ENCODE results near the gene FLOT2. TPM values are rescaled to one million over a fixed set of nuclear protein-coding genes. Genes with fewer than 3 reads are reported as not detected.
"Not testable (repeated sequence)": the region's sequence is repeated elsewhere in the genome, so short reads cannot be mapped to it uniquely, and the experiment has no call there.

The FLOT2 gene
- total RNA-seq, 1 experiment from 2014 or later = 126 TPM

DNA sequence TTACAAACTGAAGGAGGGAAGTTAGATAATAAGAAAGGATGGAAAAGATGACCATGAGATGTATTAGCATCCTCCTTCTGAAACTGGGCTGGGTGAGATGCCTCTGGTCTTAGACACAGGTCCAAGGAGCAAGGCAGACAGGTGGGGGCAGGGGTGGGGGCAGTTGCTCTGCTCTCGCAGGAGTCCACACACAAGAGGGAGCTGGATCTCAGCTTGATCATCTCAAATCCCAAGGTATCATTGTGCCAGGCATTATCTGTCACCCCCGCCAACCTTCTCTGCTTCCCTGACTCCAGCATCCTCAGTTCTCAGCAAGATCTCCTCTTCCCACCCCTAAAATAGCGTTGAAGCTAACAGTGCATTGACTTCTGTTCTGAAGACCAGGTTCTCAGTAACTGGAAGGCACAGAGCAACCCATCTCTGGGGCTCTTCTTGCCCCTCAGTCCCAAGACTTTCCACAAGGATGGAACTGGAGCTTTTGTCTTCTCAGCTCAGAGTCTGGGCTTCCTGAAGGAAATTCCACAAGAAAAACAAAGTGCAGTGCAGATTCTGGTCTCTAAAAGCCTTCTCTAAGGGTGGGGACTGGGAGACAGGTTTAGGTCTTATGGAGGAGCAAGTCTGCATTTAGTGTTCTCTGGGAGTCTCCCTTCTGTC lies 1.6 kb downstream of the FLOT2 start:
- BruUV-seq (replicated peaks) = no TSS peak
- H3K27me3 Mint-ChIP-seq (ENCODE audit: insufficient read depth, unreplicated experiment) = no peaks in the 10 kb centered on the region
- ChIA-PET CTCF (interaction anchor here (0.5 to 3.1 kb wide), 9 partner anchors 14 to 228 kb away, joined by 3 to 23 read pairs (median 5); partner anchors contain the start of gene FAM222B), POLR2A (interaction anchor here (0.7 to 5.6 kb wide), 19 partner anchors 8 to 259 kb away, joined by 3 to 64 read pairs (median 5); partner anchors contain the start of genes FAM222B, NEK8, PHF12 and RPL23A)
- peaks cover 40% of the 10 kb centered on the region for H3K36me3 Mint-ChIP-seq (ENCODE audit: insufficient read depth, unreplicated experiment)
- H3K27ac Mint-ChIP-seq (ENCODE audit: low read depth, unreplicated experiment) = peak overlapping the region; percentile 93
- DNase-seq (ENCODE audit: unreplicated experiment) = no peak
- intact Hi-C loops (cut with micrococcal nuclease) = loop anchor here (2.0 kb wide), 1 partner anchor 87 kb away; no protein-coding TSS in a partner anchor
- peaks cover 23% of the 10 kb centered on the region for H3K4me1 Mint-ChIP-seq (ENCODE audit: insufficient read depth, unreplicated experiment)
- peak overlapping the region; percentile 90 for H3K4me3 Mint-ChIP-seq (ENCODE audit: unreplicated experiment)
- TF ChIP-seq, protein P1, sequence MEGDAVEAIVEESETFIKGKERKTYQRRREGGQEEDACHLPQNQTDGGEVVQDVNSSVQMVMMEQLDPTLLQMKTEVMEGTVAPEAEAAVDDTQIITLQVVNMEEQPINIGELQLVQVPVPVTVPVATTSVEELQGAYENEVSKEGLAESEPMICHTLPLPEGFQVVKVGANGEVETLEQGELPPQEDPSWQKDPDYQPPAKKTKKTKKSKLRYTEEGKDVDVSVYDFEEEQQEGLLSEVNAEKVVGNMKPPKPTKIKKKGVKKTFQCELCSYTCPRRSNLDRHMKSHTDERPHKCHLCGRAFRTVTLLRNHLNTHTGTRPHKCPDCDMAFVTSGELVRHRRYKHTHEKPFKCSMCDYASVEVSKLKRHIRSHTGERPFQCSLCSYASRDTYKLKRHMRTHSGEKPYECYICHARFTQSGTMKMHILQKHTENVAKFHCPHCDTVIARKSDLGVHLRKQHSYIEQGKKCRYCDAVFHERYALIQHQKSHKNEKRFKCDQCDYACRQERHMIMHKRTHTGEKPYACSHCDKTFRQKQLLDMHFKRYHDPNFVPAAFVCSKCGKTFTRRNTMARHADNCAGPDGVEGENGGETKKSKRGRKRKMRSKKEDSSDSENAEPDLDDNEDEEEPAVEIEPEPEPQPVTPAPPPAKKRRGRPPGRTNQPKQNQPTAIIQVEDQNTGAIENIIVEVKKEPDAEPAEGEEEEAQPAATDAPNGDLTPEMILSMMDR (IDR thresholded peaks at IDR 0.05; ENCODE audit: unreplicated experiment) = no peak
- no peaks in the 10 kb centered on the region for H3K9me3 Mint-ChIP-seq (ENCODE audit: unreplicated experiment)

DNA sequence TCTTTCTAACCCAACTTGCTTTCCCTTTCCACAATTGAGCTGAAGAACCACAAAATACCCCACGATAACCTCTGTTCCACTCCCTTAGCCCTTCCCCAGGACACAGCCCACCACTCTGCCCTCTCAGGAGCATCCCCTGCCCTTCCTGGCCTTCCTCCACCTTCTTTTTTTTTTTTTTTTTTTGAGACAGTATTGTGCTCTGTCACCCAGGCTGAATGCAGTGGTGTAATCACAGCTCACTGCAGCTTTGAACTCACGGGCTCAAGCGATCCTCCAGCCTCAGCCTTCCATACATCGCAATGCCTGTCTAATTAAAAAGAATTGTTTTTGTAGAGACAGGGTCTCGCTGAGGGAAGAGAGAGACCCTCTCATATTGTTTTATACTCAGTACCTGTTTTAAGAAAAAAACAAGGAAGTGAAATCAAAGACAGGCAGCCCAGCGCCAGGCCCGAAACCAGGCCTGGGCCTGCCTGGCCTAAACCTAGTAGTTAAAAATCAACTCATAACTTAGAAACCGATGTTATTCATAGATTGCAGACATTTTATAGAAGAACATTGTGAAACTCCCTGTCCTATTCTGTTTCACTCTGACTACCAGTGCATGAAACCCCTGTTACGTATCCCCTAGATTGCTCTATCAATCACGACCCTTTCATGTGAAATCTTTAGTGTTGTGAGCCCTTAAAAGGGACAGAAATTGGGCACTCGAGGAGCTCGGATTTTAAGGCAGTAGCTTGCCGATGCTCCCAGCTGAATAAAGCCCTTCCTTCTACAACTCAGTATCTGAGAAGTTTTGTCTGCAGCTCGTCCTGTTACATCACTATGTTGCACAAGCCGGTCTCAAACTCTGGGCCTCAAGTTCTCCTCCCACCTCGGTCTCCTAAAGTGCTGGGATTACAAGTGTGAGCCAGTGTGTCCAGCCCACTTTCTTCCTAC lies 4.0 kb downstream of the FLOT2 start:
- peak; percentile 32 for DNase-seq (ENCODE audit: unreplicated experiment)

DNA sequence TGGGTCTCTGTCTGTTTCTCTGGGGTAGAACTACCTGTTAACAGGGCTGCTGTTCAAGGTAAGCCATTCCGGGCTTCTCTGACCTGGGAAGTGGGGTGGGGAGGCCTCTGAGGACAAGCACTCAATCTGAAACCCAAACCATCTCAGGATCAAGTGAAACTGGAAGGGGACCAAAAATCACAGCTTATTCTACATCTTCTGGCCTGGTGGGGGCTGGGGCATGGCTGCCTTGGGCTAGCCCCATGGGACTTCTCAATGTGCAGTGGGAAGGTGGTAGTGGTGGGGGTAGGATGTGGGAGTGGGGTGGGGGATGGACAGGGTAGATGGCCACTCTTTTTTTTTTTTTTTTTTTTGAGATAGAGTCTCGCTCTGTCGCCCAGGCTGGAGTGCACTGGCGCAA lies 5.5 kb downstream of the FLOT2 start:
- no peak overlapping the region for H3K27ac Mint-ChIP-seq (ENCODE audit: low read depth, unreplicated experiment)

More for the DNA sequence above, 4.0 kb downstream of the FLOT2 start:
- H3K9me3 Mint-ChIP-seq (ENCODE audit: unreplicated experiment); intact Hi-C loops (cut with micrococcal nuclease); H3K27me3 Mint-ChIP-seq (ENCODE audit: insufficient read depth, unreplicated experiment); BruUV-seq (replicated peaks); H3K4me3 Mint-ChIP-seq (ENCODE audit: unreplicated experiment): not testable (repeated sequence)
- ChIA-PET CTCF (interaction anchor here (0.6 to 3.2 kb wide), 7 partner anchors 9 to 143 kb away, joined by 3 to 14 read pairs (median 7); no protein-coding TSS in a partner anchor), POLR2A (interaction anchor here (0.6 to 1.3 kb wide), 3 partner anchors 10 to 168 kb away, joined by 3 to 5 read pairs (median 3); no protein-coding TSS in a partner anchor)
- Mint-ChIP-seq H3K27ac (ENCODE audit: low read depth, unreplicated experiment) (peak overlapping the region; percentile 25), H3K4me1 (ENCODE audit: insufficient read depth, unreplicated experiment) (peaks cover 23% of the 10 kb centered on the region), H3K36me3 (ENCODE audit: insufficient read depth, unreplicated experiment) (peaks cover 41% of the 10 kb centered on the region)

DNA sequence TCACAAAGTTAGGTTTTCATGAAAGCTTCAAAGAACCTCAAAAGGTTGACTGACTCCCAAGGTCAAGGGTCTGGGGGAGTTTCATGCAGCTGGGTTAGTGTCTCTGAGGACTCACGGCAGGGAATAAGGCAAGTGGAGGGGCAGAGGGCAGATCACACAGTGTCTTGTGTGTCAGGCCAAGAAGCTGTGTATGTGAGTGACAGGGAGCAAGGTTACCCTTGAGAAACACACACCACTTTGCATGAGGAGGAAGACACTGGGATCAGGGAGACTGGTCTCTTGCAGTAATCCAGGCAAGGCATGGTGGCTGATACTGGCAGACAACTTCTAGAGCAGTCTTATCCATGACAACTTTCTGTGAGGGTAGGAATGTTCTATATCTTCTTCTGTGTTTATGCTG lies 6.3 kb downstream of the FLOT2 start:
- BruUV-seq (replicated peaks) = no TSS peak

More for the DNA sequence above, 5.5 kb downstream of the FLOT2 start:
- H3K36me3 Mint-ChIP-seq (ENCODE audit: insufficient read depth, unreplicated experiment) = peaks cover 41% of the 10 kb centered on the region
- peaks cover 23% of the 10 kb centered on the region for H3K4me1 Mint-ChIP-seq (ENCODE audit: insufficient read depth, unreplicated experiment)
- intact Hi-C loops (cut with micrococcal nuclease) = no loop called here
- no peak for DNase-seq (ENCODE audit: unreplicated experiment)
- BruUV-seq (replicated peaks) = no TSS peak
- TF ChIP-seq, protein P1 (IDR thresholded peaks at IDR 0.05; ENCODE audit: unreplicated experiment) = no peak
- no peaks in the 10 kb centered on the region for H3K9me3 Mint-ChIP-seq (ENCODE audit: unreplicated experiment)
- H3K27me3 Mint-ChIP-seq (ENCODE audit: insufficient read depth, unreplicated experiment) = no peaks in the 10 kb centered on the region
- POLR2A ChIA-PET = interaction anchor here (1.0 to 1.8 kb wide), 3 partner anchors 14 to 127 kb away, joined by 3 to 4 read pairs (median 3); no protein-coding TSS in a partner anchor
- no peak overlapping the region for H3K4me3 Mint-ChIP-seq (ENCODE audit: unreplicated experiment)
- CTCF ChIA-PET = interaction anchor here (0.6 to 3.2 kb wide), 4 partner anchors 11 to 128 kb away, joined by 3 to 14 read pairs (median 6); no protein-coding TSS in a partner anchor

More for the DNA sequence above, 6.3 kb downstream of the FLOT2 start:
- H3K27me3 Mint-ChIP-seq (ENCODE audit: insufficient read depth, unreplicated experiment) = no peaks in the 10 kb centered on the region
- H3K36me3 Mint-ChIP-seq (ENCODE audit: insufficient read depth, unreplicated experiment) = peaks cover 41% of the 10 kb centered on the region
- H3K27ac Mint-ChIP-seq (ENCODE audit: low read depth, unreplicated experiment) = no peak overlapping the region
- ChIA-PET POLR2A (interaction anchor here (0.6 to 1.8 kb wide), 2 partner anchors 49 to 163 kb away, joined by 4 read pairs; no protein-coding TSS in a partner anchor), CTCF (interaction anchor here (0.6 to 1.6 kb wide), 2 partner anchors 10 to 80 kb away, joined by 3 to 4 read pairs; no protein-coding TSS in a partner anchor)
- intact Hi-C loops (cut with micrococcal nuclease) = no loop called here
- no peaks in the 10 kb centered on the region for H3K9me3 Mint-ChIP-seq (ENCODE audit: unreplicated experiment)
- H3K4me3 Mint-ChIP-seq (ENCODE audit: unreplicated experiment) = no peak overlapping the region
- peaks cover 17% of the 10 kb centered on the region for H3K4me1 Mint-ChIP-seq (ENCODE audit: insufficient read depth, unreplicated experiment)
- DNase-seq (ENCODE audit: unreplicated experiment) = no peak
- TF ChIP-seq, protein P1 (IDR thresholded peaks at IDR 0.05; ENCODE audit: unreplicated experiment) = no peak
